KOPT-K1 (cell line): ENCODE data around the gene SYNE2.
"Not testable (repeated sequence)": the region's sequence is repeated elsewhere in the genome, so short reads cannot be mapped to it uniquely, and the experiment has no call there.

Source experiments
- H3K27ac ChIP-seq: fragments of 200-600 bp; sonication (generic); 2 replicates; pipeline ENCODE4 v1.5.1; 2016; ENCODE audit warnings: antibody characterized with exemption, mild to moderate bottlenecking, low read depth, low read length; ENCODE audit not compliant: poor library complexity, severe bottlenecking
- H3K36me3 ChIP-seq: fragments of 200-600 bp; sonication (generic); 2 replicates; pipeline ENCODE4 v1.5.1; 2017; ENCODE audit warnings: antibody characterized with exemption, mild to moderate bottlenecking, low read length, moderate library complexity; ENCODE audit not compliant: insufficient read depth
- H3K9me3 ChIP-seq: fragments of 200-600 bp; sonication (generic); 2 replicates; pipeline ENCODE4 v1.5.1; 2017; ENCODE audit warnings: antibody characterized with exemption, low read length, mild to moderate bottlenecking; ENCODE audit not compliant: insufficient read depth, poor library complexity, severe bottlenecking

SYNE2 gene

GRCh38 chr14:64210216-64210615 is 357.4 kb downstream of the SYNE2 start:
- Histone ChIP-seq H3K36me3 (peaks cover 70% of the 10 kb centered on the region), H3K27ac (no peak overlapping the region), H3K9me3 (no peaks in the 10 kb centered on the region)

GRCh38 chr14:64210912-64211311 is 358.1 kb downstream of the SYNE2 start:
- H3K9me3 ChIP-seq, H3K27ac ChIP-seq: not testable (repeated sequence)
- peaks cover 77% of the 10 kb centered on the region for H3K36me3 ChIP-seq

- Histone ChIP-seq H3K9me3 (no peaks in the 10 kb centered on the region), H3K36me3 (peaks cover 93% of the 10 kb centered on the region), H3K27ac (no peak overlapping the region)
Observed at GRCh38 chr14:64212666-64213065, 359.9 kb downstream of the SYNE2 start.

GRCh38 chr14:64213086-64213485 is 360.3 kb downstream of the SYNE2 start:
- H3K9me3 ChIP-seq: no peaks in the 10 kb centered on the region
- no peak overlapping the region for H3K27ac ChIP-seq
- peaks cover 97% of the 10 kb centered on the region for H3K36me3 ChIP-seq

GRCh38 chr14:64213853-64214570 is 361.2 kb downstream of the SYNE2 start:
- no peak overlapping the region for H3K27ac ChIP-seq
- no peaks in the 10 kb centered on the region for H3K9me3 ChIP-seq
- H3K36me3 ChIP-seq: peaks cover 97% of the 10 kb centered on the region

- no peak overlapping the region for H3K27ac ChIP-seq
Observed at GRCh38 chr14:64215274-64215673, 362.5 kb downstream of the SYNE2 start.

GRCh38 chr14:64215978-64216377 is 363.2 kb downstream of the SYNE2 start:
- peaks cover 99% of the 10 kb centered on the region for H3K36me3 ChIP-seq
- H3K27ac ChIP-seq: no peak overlapping the region

More at GRCh38 chr14:64215274-64215673, 362.5 kb downstream of the SYNE2 start:
- Histone ChIP-seq H3K36me3 (peaks cover 99% of the 10 kb centered on the region), H3K9me3 (no peaks in the 10 kb centered on the region)

GRCh38 chr14:64217308-64217707 is 364.5 kb downstream of the SYNE2 start:
- Histone ChIP-seq H3K27ac (no peak overlapping the region), H3K9me3 (no peaks in the 10 kb centered on the region), H3K36me3 (peaks cover 99% of the 10 kb centered on the region)

More at GRCh38 chr14:64215978-64216377, 363.2 kb downstream of the SYNE2 start:
- H3K9me3 ChIP-seq: no peaks in the 10 kb centered on the region

GRCh38 chr14:64217834-64218233 is 365.0 kb downstream of the SYNE2 start:
- Histone ChIP-seq H3K9me3 (no peaks in the 10 kb centered on the region), H3K27ac (no peak overlapping the region), H3K36me3 (peaks cover 98% of the 10 kb centered on the region)

- H3K36me3 ChIP-seq: peaks cover 98% of the 10 kb centered on the region
- no peak overlapping the region for H3K27ac ChIP-seq
Observed at GRCh38 chr14:64218344-64219240, 365.8 kb downstream of the SYNE2 start.

GRCh38 chr14:64220056-64220455 is 367.3 kb downstream of the SYNE2 start:
- Histone ChIP-seq H3K9me3 (no peaks in the 10 kb centered on the region), H3K27ac (no peak overlapping the region), H3K36me3 (peaks cover 98% of the 10 kb centered on the region)

More at GRCh38 chr14:64218344-64219240, 365.8 kb downstream of the SYNE2 start:
- no peaks in the 10 kb centered on the region for H3K9me3 ChIP-seq

GRCh38 chr14:64220466-64220865 is 367.7 kb downstream of the SYNE2 start:
- Histone ChIP-seq H3K27ac (no peak overlapping the region), H3K36me3 (peaks cover 98% of the 10 kb centered on the region), H3K9me3 (no peaks in the 10 kb centered on the region)

- Histone ChIP-seq H3K9me3 (no peaks in the 10 kb centered on the region), H3K27ac (no peak overlapping the region), H3K36me3 (peaks cover 98% of the 10 kb centered on the region)
Observed at GRCh38 chr14:64221391-64222003, 368.7 kb downstream of the SYNE2 start.

- Histone ChIP-seq H3K27ac (no peak overlapping the region), H3K36me3 (peaks cover 90% of the 10 kb centered on the region), H3K9me3 (no peaks in the 10 kb centered on the region)
Observed at GRCh38 chr14:64225151-64225757, 372.4 kb downstream of the SYNE2 start.

- H3K27ac ChIP-seq: no peak overlapping the region
- H3K36me3 ChIP-seq: peaks cover 74% of the 10 kb centered on the region
- no peaks in the 10 kb centered on the region for H3K9me3 ChIP-seq
Observed at GRCh38 chr14:64227856-64228255, 375.1 kb downstream of the SYNE2 start.
